ENCODE data around the gene PXK.

PXK gene

GRCh38 chr3:58459160-58459559 lies 126.5 kb downstream of the PXK start:
- Histone ChIP-seq H3K4me3 (ENCODE audit: low read depth in 1 of 2, low read length in 2 of 2) (no peak overlapping the region), H3K36me3 (ENCODE audit: insufficient read depth, low read length) (no peaks in the 10 kb centered on the region), H3K27me3 (ENCODE audit: control insufficient read depth in 1 of 2, insufficient read depth in 2 of 2, low read length in 2 of 2) (no peaks in the 10 kb centered on the region), H3K27ac (ENCODE audit: low read depth, low read length) (no peak overlapping the region), H3K4me1 (ENCODE audit: insufficient read depth, low read length) (peaks cover 4% of the 10 kb centered on the region), H3K9me3 (ENCODE audit: low read length) (no peaks in the 10 kb centered on the region), H3K9ac (ENCODE audit: low read length) (no peak overlapping the region)

- no peak overlapping the region for H3K9ac ChIP-seq (ENCODE audit: low read length)
- H3K4me3 ChIP-seq (ENCODE audit: low read depth in 1 of 2, low read length in 2 of 2): no peak overlapping the region
- H3K9me3 ChIP-seq (ENCODE audit: low read length): no peaks in the 10 kb centered on the region
- H3K27ac ChIP-seq (ENCODE audit: low read depth, low read length): no peak overlapping the region
- H3K4me1 ChIP-seq (ENCODE audit: insufficient read depth, low read length): peaks cover 4% of the 10 kb centered on the region
- H3K27me3 ChIP-seq (ENCODE audit: control insufficient read depth in 1 of 2, insufficient read depth in 2 of 2, low read length in 2 of 2): no peaks in the 10 kb centered on the region
- H3K36me3 ChIP-seq (ENCODE audit: insufficient read depth, low read length): no peaks in the 10 kb centered on the region
These were observed 130.1 kb downstream of the PXK start for GRCh38 chr3:58462829-58463180.

- Histone ChIP-seq H3K36me3 (ENCODE audit: insufficient read depth, low read length) (no peaks in the 10 kb centered on the region), H3K27ac (ENCODE audit: low read depth, low read length) (no peak overlapping the region), H3K27me3 (ENCODE audit: control insufficient read depth in 1 of 2, insufficient read depth in 2 of 2, low read length in 2 of 2) (no peaks in the 10 kb centered on the region), H3K4me3 (ENCODE audit: low read depth in 1 of 2, low read length in 2 of 2) (peak overlapping the region; percentile 4 to 41), H3K9ac (ENCODE audit: low read length) (no peak overlapping the region), H3K9me3 (ENCODE audit: low read length) (no peaks in the 10 kb centered on the region), H3K4me1 (ENCODE audit: insufficient read depth, low read length) (peaks cover 4% of the 10 kb centered on the region)
These were observed 130.7 kb downstream of the PXK start for GRCh38 chr3:58463181-58463941.

- H3K9ac ChIP-seq (ENCODE audit: low read length): no peak overlapping the region
- peak overlapping the region in 1 of 2 donors; percentile 41 for H3K4me3 ChIP-seq (ENCODE audit: low read depth in 1 of 2, low read length in 2 of 2)
These were observed 131.2 kb downstream of the PXK start for GRCh38 chr3:58463942-58464271.

GRCh38 chr3:58464866-58465265 lies 132.2 kb downstream of the PXK start:
- no peak overlapping the region for H3K9ac ChIP-seq (ENCODE audit: low read length)
- no peak overlapping the region for H3K4me3 ChIP-seq (ENCODE audit: low read depth in 1 of 2, low read length in 2 of 2)
- no peaks in the 10 kb centered on the region for H3K36me3 ChIP-seq (ENCODE audit: insufficient read depth, low read length)
- H3K9me3 ChIP-seq (ENCODE audit: low read length): no peaks in the 10 kb centered on the region
- H3K27ac ChIP-seq (ENCODE audit: low read depth, low read length): no peak overlapping the region
- peaks cover 4% of the 10 kb centered on the region for H3K4me1 ChIP-seq (ENCODE audit: insufficient read depth, low read length)
- no peaks in the 10 kb centered on the region for H3K27me3 ChIP-seq (ENCODE audit: control insufficient read depth in 1 of 2, insufficient read depth in 2 of 2, low read length in 2 of 2)

More at GRCh38 chr3:58463942-58464271, 131.2 kb downstream of the PXK start:
- no peaks in the 10 kb centered on the region for H3K9me3 ChIP-seq (ENCODE audit: low read length)
- H3K36me3 ChIP-seq (ENCODE audit: insufficient read depth, low read length): no peaks in the 10 kb centered on the region
- H3K27ac ChIP-seq (ENCODE audit: low read depth, low read length): no peak overlapping the region
- peaks cover 4% of the 10 kb centered on the region for H3K4me1 ChIP-seq (ENCODE audit: insufficient read depth, low read length)
- no peaks in the 10 kb centered on the region for H3K27me3 ChIP-seq (ENCODE audit: control insufficient read depth in 1 of 2, insufficient read depth in 2 of 2, low read length in 2 of 2)

GRCh38 chr3:58466899-58467563 lies 134.3 kb downstream of the PXK start:
- Histone ChIP-seq H3K36me3 (ENCODE audit: insufficient read depth, low read length) (no peaks in the 10 kb centered on the region), H3K9ac (ENCODE audit: low read length) (no peak overlapping the region), H3K4me3 (ENCODE audit: low read depth in 1 of 2, low read length in 2 of 2) (no peak overlapping the region), H3K27me3 (ENCODE audit: control insufficient read depth in 1 of 2, insufficient read depth in 2 of 2, low read length in 2 of 2) (no peaks in the 10 kb centered on the region), H3K9me3 (ENCODE audit: low read length) (no peaks in the 10 kb centered on the region), H3K4me1 (ENCODE audit: insufficient read depth, low read length) (peaks cover 4% of the 10 kb centered on the region), H3K27ac (ENCODE audit: low read depth, low read length) (no peak overlapping the region)

- Histone ChIP-seq H3K36me3 (ENCODE audit: insufficient read depth, low read length) (no peaks in the 10 kb centered on the region), H3K9ac (ENCODE audit: low read length) (no peak overlapping the region), H3K4me3 (ENCODE audit: low read depth in 1 of 2, low read length in 2 of 2) (no peak overlapping the region), H3K9me3 (ENCODE audit: low read length) (no peaks in the 10 kb centered on the region), H3K27me3 (ENCODE audit: control insufficient read depth in 1 of 2, insufficient read depth in 2 of 2, low read length in 2 of 2) (no peaks in the 10 kb centered on the region), H3K4me1 (ENCODE audit: insufficient read depth, low read length) (no peaks in the 10 kb centered on the region), H3K27ac (ENCODE audit: low read depth, low read length) (no peak overlapping the region)
These were observed 136.4 kb downstream of the PXK start for GRCh38 chr3:58469096-58469495.

GRCh38 chr3:58470363-58471024 lies 137.8 kb downstream of the PXK start:
- Histone ChIP-seq H3K9me3 (ENCODE audit: low read length) (no peaks in the 10 kb centered on the region), H3K27ac (ENCODE audit: low read depth, low read length) (no peak overlapping the region), H3K36me3 (ENCODE audit: insufficient read depth, low read length) (no peaks in the 10 kb centered on the region), H3K4me3 (ENCODE audit: low read depth in 1 of 2, low read length in 2 of 2) (no peak overlapping the region), H3K4me1 (ENCODE audit: insufficient read depth, low read length) (no peaks in the 10 kb centered on the region), H3K27me3 (ENCODE audit: control insufficient read depth in 1 of 2, insufficient read depth in 2 of 2, low read length in 2 of 2) (no peaks in the 10 kb centered on the region), H3K9ac (ENCODE audit: low read length) (no peak overlapping the region)

GRCh38 chr3:58471025-58471887 lies 138.6 kb downstream of the PXK start:
- Histone ChIP-seq H3K27me3 (ENCODE audit: control insufficient read depth in 1 of 2, insufficient read depth in 2 of 2, low read length in 2 of 2) (no peaks in the 10 kb centered on the region), H3K27ac (ENCODE audit: low read depth, low read length) (no peak overlapping the region), H3K36me3 (ENCODE audit: insufficient read depth, low read length) (no peaks in the 10 kb centered on the region), H3K4me1 (ENCODE audit: insufficient read depth, low read length) (no peaks in the 10 kb centered on the region), H3K9ac (ENCODE audit: low read length) (no peak overlapping the region), H3K4me3 (ENCODE audit: low read depth in 1 of 2, low read length in 2 of 2) (no peak overlapping the region), H3K9me3 (ENCODE audit: low read length) (no peaks in the 10 kb centered on the region)

- no peaks in the 10 kb centered on the region for H3K4me1 ChIP-seq (ENCODE audit: insufficient read depth, low read length)
- H3K36me3 ChIP-seq (ENCODE audit: insufficient read depth, low read length): no peaks in the 10 kb centered on the region
- H3K4me3 ChIP-seq (ENCODE audit: low read depth in 1 of 2, low read length in 2 of 2): no peak overlapping the region
- no peak overlapping the region for H3K9ac ChIP-seq (ENCODE audit: low read length)
- H3K27ac ChIP-seq (ENCODE audit: low read depth, low read length): no peak overlapping the region
- H3K9me3 ChIP-seq (ENCODE audit: low read length): no peaks in the 10 kb centered on the region
- no peaks in the 10 kb centered on the region for H3K27me3 ChIP-seq (ENCODE audit: control insufficient read depth in 1 of 2, insufficient read depth in 2 of 2, low read length in 2 of 2)
These were observed 140.6 kb downstream of the PXK start for GRCh38 chr3:58473275-58473674.

- H3K27ac ChIP-seq (ENCODE audit: low read depth, low read length): no peak overlapping the region
- no peaks in the 10 kb centered on the region for H3K9me3 ChIP-seq (ENCODE audit: low read length)
These were observed 141.7 kb downstream of the PXK start for GRCh38 chr3:58474348-58474911.

More at GRCh38 chr3:58474348-58474911, 141.7 kb downstream of the PXK start:
- no peaks in the 10 kb centered on the region for H3K4me1 ChIP-seq (ENCODE audit: insufficient read depth, low read length)
- no peak overlapping the region for H3K4me3 ChIP-seq (ENCODE audit: low read depth in 1 of 2, low read length in 2 of 2)
- no peak overlapping the region for H3K9ac ChIP-seq (ENCODE audit: low read length)
- no peaks in the 10 kb centered on the region for H3K27me3 ChIP-seq (ENCODE audit: control insufficient read depth in 1 of 2, insufficient read depth in 2 of 2, low read length in 2 of 2)
- H3K36me3 ChIP-seq (ENCODE audit: insufficient read depth, low read length): no peaks in the 10 kb centered on the region

Data from muscle layer of colon (tissue), 2 donors.